Measurements from ENCODE around the gene PTPDC1. TPM values are rescaled to one million over a fixed set of nuclear protein-coding genes. Genes with fewer than 3 reads are reported as not detected.

The PTPDC1 gene, protein sequence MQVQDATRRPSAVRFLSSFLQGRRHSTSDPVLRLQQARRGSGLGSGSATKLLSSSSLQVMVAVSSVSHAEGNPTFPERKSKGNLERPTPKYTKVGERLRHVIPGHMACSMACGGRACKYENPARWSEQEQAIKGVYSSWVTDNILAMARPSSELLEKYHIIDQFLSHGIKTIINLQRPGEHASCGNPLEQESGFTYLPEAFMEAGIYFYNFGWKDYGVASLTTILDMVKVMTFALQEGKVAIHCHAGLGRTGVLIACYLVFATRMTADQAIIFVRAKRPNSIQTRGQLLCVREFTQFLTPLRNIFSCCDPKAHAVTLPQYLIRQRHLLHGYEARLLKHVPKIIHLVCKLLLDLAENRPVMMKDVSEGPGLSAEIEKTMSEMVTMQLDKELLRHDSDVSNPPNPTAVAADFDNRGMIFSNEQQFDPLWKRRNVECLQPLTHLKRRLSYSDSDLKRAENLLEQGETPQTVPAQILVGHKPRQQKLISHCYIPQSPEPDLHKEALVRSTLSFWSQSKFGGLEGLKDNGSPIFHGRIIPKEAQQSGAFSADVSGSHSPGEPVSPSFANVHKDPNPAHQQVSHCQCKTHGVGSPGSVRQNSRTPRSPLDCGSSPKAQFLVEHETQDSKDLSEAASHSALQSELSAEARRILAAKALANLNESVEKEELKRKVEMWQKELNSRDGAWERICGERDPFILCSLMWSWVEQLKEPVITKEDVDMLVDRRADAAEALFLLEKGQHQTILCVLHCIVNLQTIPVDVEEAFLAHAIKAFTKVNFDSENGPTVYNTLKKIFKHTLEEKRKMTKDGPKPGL
- total RNA-seq (2014; rRNA removed; shearing (Covaris generic)) (2.9 and 3.6 TPM in 2 replicates), total RNA-seq (2022) (5.0 and 7.0 TPM in 2 replicates), Bru-seq, nascent RNA (percentile 50 among the genes with signal in this experiment), BruChase-seq, experiment 1, labeled RNA remaining after a 6-hour chase (percentile 47 among the genes with signal in this experiment), BruChase-seq, experiment 2, labeled RNA remaining after a 2-hour chase (percentile 51 among the genes with signal in this experiment)
- long read RNA-seq, full-length matches to known transcripts, result 2 of 9 reads
- long read RNA-seq, partial matches to known transcripts, result 1 of 9 reads
- long read RNA-seq, other reads (novel, unspliced or antisense), result 6 of 9 reads

DNA sequence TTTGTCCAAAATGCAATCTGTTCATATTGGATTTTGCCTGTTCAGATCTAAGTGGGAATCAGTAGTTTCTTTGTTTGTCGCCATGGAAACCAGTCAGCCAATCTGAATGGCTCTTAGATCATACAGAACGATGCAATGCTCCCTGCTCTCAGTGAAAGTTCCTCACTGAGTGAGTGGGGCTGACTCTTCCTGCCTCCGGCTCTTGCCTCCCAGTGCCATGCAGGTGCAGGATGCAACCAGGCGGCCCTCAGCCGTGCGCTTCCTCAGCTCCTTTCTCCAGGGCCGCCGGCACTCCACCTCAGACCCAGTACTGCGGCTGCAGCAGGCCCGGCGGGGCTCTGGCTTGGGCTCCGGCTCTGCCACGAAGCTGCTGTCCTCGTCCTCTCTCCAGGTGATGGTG lies at the start of gene PTPDC1:
TSS of gene PTPDC1 (plus strand) at position 151 of the 400 bp plus-strand sequence. CDS start at position 218, 67 bp downstream.
- Histone ChIP-seq H4K20me1 (ENCODE audit: insufficient read depth, low read length) (no peaks in the 10 kb centered on the region), H3K9me3 (ENCODE audit: low read length) (no peaks in the 10 kb centered on the region), H3K27ac (ENCODE audit: low read depth, low read length, poor library complexity, severe bottlenecking) (no peak within 1 kb of the TSS), H3K4me3 (ENCODE audit: low read depth, low read length, poor library complexity, severe bottlenecking) (no peak within 1 kb of the TSS), H3K79me2 (ENCODE audit: insufficient read depth, low read depth, low read length) (no peaks in the 10 kb centered on the region), H3K36me3 (ENCODE audit: insufficient read depth, low read length) (no peaks in the 10 kb centered on the region), H2AFZ (ENCODE audit: low read length) (no peak within 1 kb of the TSS), H3K4me2 (ENCODE audit: low read length) (no peak within 1 kb of the TSS), H3K4me1 (ENCODE audit: insufficient read depth, low read length, poor library complexity, severe bottlenecking) (no peaks in the 10 kb centered on the region), H3K9me2 (ENCODE audit: insufficient read depth, low read length) (no peaks in the 10 kb centered on the region)
- intact Hi-C loops (cut with micrococcal nuclease; ENCODE audit: unreplicated experiment), result no loop called here
- POLR2A ChIA-PET, result interaction anchor here (1.6 kb wide), 1 partner anchor 9 kb away, joined by 5 read pairs; no protein-coding TSS in a partner anchor
- CTCF ChIA-PET (ENCODE audit: unreplicated experiment), result no interaction called here
- TF ChIP-seq EZH2phosphoT487 (IDR thresholded peaks at IDR 0.05; ENCODE audit: borderline replicate concordance, low read depth, low read length), result no peak
- TF ChIP-seq, protein P1, sequence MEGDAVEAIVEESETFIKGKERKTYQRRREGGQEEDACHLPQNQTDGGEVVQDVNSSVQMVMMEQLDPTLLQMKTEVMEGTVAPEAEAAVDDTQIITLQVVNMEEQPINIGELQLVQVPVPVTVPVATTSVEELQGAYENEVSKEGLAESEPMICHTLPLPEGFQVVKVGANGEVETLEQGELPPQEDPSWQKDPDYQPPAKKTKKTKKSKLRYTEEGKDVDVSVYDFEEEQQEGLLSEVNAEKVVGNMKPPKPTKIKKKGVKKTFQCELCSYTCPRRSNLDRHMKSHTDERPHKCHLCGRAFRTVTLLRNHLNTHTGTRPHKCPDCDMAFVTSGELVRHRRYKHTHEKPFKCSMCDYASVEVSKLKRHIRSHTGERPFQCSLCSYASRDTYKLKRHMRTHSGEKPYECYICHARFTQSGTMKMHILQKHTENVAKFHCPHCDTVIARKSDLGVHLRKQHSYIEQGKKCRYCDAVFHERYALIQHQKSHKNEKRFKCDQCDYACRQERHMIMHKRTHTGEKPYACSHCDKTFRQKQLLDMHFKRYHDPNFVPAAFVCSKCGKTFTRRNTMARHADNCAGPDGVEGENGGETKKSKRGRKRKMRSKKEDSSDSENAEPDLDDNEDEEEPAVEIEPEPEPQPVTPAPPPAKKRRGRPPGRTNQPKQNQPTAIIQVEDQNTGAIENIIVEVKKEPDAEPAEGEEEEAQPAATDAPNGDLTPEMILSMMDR (conservative IDR thresholded peaks at IDR 0.05; ENCODE audit: low read length), result no peak
- no peak for DNase-seq (ENCODE audit: low spot score)
- BruUV-seq (replicated peaks), result no TSS peak

DNA sequence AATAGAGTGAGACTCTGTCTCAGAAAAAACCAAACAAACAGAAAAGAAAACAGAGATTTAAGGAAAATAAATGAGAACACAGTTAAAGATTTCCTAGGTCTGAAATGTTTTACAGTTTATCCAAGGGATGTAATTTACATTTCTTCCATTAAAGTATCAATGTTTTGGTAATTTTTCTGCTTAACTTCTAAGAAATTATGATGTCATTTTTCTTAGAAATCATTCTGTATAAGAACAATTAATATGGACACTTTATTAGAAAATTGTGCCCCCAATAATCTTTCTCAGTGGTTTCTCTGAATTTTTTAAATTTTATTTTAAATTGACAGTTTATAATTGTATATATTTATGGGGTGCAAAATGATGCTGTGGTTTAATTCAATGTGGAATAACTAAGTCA lies 49.8 kb upstream of the PTPDC1 start:
- Histone ChIP-seq H4K20me1 (ENCODE audit: insufficient read depth, low read length) (no peaks in the 10 kb centered on the region), H3K4me2 (ENCODE audit: low read length) (no peak overlapping the region), H3K9me2 (ENCODE audit: insufficient read depth, low read length) (no peaks in the 10 kb centered on the region), H3K4me1 (ENCODE audit: insufficient read depth, low read length, poor library complexity, severe bottlenecking) (peaks cover 7% of the 10 kb centered on the region), H3K36me3 (ENCODE audit: insufficient read depth, low read length) (no peaks in the 10 kb centered on the region), H3K4me3 (ENCODE audit: low read depth, low read length, poor library complexity, severe bottlenecking) (no peak overlapping the region), H3K27ac (ENCODE audit: low read depth, low read length, poor library complexity, severe bottlenecking) (no peak overlapping the region), H3K9me3 (ENCODE audit: low read length) (no peaks in the 10 kb centered on the region), H3K79me2 (ENCODE audit: insufficient read depth, low read depth, low read length) (no peaks in the 10 kb centered on the region), H2AFZ (ENCODE audit: low read length) (no peak overlapping the region)
- TF ChIP-seq, protein P1 (conservative IDR thresholded peaks at IDR 0.05; ENCODE audit: low read length), result no peak
- TF ChIP-seq EZH2phosphoT487 (IDR thresholded peaks at IDR 0.05; ENCODE audit: borderline replicate concordance, low read depth, low read length), result no peak
- intact Hi-C loops (cut with micrococcal nuclease; ENCODE audit: unreplicated experiment), result no loop called here
- POLR2A ChIA-PET, result no interaction called here
- no peak for DNase-seq (ENCODE audit: low spot score)
- CTCF ChIA-PET (ENCODE audit: unreplicated experiment), result no interaction called here
- no TSS peak for BruUV-seq (replicated peaks)

All from OCI-LY7 (cell line).